Fibroblast of the aortic adventitia (primary cell): ENCODE data around the gene HOXA11. TPM values are rescaled to one million over a fixed set of nuclear protein-coding genes. Genes with fewer than 3 reads are reported as not detected.

Experiments used
- DNase-seq: peaks from one replicate; pipeline ENCODE4 v3.0.0-alpha.2; 2010; ENCODE audit warnings: low read depth
- H3K4me3 ChIP-seq: 2 replicates; pipeline ENCODE4 v1.5.1; 2011; ENCODE audit warnings: low read depth, mild to moderate bottlenecking, control low read depth, low read length, moderate library complexity
- CTCF ChIP-seq: IDR thresholded peaks from 2 replicates; pipeline ENCODE4 v1.5.1; 2011; ENCODE audit warnings: mild to moderate bottlenecking, low read length, control low read depth, inconsistent platforms; ENCODE audit not compliant: insufficient read depth
- total RNA-seq: library from RNA; depleted of rRNA; stranded (reverse); fragments of >200 nt; gene quantifications from 2 replicates; pipeline ENCODE4 v1.2.3, GENCODE V29; 2012; ENCODE audit warnings: low replicate concordance

The HOXA11 gene
- total RNA-seq, 1 donor = not detected

- no peak for TF ChIP-seq CTCF
- H3K4me3 ChIP-seq = no peak overlapping the region
- no peak for DNase-seq
Observed at GRCh38 chr7:27165996-27166530, 19.0 kb downstream of the HOXA11 start.

GRCh38 chr7:27165089-27165995, 19.7 kb downstream of the HOXA11 start, which contains the start of gene HOXA9:
Gene HOXA9, minus strand, starts transcription at chr7:27165537. Its CDS starts 80 bp downstream, at chr7:27165457.
- H3K4me3 ChIP-seq = no peak within 1 kb of the TSS
- DNase-seq = no peak
- no peak for TF ChIP-seq CTCF

DNA sequence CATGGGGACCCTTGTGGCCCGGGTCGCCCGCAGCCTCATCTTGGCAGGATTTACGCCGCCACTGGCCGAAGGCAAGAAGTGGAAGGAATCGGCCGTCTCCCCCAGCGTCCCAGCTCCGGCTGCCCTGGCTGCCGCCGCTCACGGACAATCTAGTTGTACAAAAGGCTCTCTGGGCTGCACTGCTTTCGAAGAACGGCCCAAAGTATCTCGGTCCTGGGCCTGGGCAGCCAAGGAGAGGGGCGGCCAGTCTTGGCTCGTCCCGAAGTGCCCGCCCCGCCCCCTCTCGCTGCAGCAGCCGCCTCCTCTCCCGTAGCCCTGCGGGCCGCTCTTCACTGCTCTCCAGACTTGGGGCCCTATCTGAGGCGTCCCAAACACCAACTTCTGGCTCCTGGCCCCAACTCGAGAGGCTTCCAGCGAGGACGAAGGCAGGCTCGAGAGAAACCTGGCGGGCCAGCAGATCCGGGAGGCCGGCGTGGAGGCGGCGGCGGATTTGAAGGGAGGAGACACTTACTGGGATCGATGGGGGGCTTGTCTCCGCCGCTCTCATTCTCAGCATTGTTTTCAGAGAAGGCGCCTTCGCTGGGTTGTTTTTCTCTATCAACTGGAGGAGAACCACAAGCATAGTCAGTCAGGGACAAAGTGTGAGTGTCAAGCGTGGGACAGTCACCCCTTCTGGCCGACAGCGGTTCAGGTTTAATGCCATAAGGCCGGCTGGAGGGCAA, 20.5 kb downstream of the HOXA11 start:
- no peak for TF ChIP-seq CTCF
- H3K4me3 ChIP-seq = no peak overlapping the region
- no peak for DNase-seq

DNA sequence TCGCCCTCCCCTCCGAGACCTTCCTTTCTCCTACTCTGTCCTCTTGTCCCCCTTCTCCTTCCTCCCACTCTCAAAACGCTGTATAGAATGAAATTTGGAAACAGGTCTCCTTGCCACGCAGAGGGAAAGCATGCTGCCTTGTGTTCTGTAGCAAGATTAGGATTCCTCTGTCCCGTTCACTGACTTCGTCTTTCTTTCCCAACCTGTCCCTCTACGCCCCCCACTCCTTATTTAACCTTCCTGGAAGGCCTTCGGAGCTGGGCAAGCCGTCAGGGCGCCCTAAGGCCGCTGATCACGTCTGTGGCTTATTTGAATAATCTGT, 21.0 kb downstream of the HOXA11 start:
- no peak for DNase-seq
- TF ChIP-seq CTCF = no peak
- H3K4me3 ChIP-seq = no peak overlapping the region

DNA sequence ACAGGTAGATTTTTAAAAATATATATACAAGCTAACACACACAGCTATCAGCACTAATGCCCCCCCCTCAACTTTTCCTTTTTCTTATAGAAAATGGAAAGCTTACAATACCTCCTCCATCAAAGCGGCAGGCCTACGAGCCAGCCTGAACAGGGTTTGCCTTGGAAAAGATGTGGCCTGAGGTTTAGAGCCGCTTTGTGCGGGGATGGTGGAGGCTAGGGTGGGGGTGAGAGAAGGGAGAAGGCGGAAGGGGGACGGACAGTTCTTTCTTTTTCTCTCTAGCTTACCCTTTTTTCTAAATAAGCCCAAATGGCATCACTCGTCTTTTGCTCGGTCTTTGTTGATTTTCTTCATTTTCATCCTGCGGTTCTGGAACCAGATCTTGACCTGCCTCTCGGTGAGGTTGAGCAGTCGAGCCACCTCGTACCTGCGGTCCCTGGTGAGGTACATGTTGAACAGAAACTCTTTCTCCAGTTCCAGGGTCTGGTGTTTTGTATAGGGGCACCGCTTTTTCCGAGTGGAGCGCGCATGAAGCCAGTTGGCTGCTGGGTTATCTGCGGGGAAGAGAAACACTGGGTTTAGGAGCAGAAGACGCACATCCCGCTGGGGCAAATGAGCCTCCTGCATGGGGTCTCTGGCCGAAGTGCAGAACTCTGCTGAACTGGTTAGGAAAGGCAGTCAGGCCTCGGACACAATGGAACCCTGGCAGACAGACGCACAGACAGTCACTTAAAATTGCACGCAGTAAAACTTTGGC, 21.6 kb downstream of the HOXA11 start:
- TF ChIP-seq CTCF = no peak
- no peak for DNase-seq
- no peak overlapping the region for H3K4me3 ChIP-seq

- DNase-seq = no peak
- no peak overlapping the region for H3K4me3 ChIP-seq
- TF ChIP-seq CTCF = no peak
Observed at GRCh38 chr7:27162561-27163287, 22.3 kb downstream of the HOXA11 start.
